CD4-positive, alpha-beta T cell treated with Interferon alpha-2 for 1 hour (primary cell): ENCODE data around the gene PGAM2.

ENCODE experiments used
- DNase-seq, 2 donors: peaks; one replicate each; pipeline ENCODE4 v3.0.0-alpha.2; 2020 to 2022

PGAM2 gene

DNA sequence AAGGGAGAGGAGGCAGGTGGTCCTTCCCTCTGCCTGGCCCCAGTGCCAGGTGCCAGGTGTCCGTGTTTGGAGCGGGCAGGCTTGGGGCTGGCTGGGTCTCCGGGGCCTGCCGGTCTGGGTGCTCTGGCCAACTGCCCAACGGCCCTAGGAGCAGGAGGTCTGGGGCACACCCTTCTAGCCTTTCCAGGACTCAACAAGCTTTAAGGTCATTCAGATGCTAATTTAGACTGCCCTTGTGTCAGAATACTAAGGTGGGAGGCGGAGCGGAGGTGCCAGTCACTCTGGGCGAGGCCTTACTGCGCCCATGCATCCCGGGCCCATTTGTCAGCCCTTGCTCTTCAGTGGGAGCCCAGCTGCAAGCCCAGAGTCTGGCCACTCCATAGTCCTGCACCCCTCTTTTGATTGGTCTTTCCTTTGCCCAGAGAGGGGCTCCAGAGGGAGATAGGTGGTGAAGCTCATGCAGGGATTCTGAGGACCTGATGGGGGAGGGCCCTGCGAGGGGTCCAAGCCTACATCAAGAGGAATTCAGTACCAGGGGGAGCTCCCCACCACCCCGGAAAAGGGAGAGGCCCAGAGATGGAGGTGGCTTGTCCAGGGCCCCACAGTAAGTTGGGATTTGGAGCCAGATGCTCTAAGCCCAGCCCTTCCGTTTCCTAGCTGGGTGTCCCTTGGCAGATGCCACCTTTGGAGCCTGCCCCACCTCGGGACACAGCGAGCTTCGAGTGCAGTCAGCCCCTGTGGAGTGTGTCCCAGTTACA, 1.3 kb downstream of the PGAM2 start:
- DNase-seq: no peak

DNA sequence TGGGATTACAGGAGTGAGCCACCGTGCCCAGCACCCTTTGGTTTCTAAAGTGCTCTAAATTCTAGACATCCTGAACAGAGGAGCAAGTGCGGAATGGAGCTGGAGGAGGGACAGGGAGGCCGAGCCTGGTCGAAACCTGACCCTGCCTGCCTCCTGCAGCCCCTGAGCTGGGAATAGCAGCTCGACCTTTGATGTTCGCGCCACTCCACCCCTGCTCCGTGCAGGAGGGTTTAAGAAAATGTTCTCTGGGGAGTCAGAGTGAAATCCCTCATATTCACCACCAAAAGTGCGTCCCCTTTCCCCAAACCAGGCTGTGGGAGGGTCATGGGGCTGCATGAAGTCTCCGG, 1.8 kb downstream of the PGAM2 start:
- DNase-seq: no peak

- DNase-seq: no peak
Measured at GRCh38 chr7:44062903-44063295, 2.5 kb downstream of the PGAM2 start.

DNA sequence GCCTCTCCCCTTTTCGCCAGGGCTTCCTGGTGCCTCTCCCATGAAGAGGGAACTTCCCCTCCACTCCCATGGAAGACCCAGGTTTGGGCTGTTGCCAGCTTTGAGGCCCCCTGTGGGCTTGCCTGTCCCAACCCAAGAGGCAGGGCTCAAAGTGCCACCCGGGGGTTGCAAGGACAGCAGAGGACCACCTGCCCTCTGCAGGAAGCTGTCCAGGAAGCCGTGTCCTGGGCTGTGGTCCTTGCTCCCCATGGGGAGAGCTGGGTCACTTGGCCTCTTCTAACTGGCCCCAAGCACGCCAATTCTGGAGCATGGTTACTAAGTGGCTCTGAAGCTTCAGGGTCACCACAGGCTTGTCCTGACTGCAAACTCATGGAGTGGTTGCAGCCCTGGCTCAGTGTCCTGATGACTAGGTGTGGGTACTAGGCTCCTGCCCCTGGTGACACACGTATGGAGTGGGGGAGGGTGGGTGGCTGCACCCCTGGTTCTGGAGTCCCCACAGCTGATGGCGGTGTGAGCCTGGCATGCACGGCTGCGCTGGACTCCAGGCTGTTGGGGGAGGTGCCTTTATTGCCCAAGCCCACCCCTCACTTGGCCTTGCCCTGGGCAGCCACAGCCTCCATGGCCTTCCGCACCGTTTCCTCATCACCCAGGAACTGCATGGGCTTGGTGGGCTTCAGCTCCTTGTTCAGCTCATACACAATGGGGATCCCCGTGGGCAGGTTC, 3.0 kb downstream of the PGAM2 start:
- DNase-seq: no peak

GRCh38 chr7:44061645-44062179, 3.7 kb downstream of the PGAM2 start:
- DNase-seq: no peak

DNA sequence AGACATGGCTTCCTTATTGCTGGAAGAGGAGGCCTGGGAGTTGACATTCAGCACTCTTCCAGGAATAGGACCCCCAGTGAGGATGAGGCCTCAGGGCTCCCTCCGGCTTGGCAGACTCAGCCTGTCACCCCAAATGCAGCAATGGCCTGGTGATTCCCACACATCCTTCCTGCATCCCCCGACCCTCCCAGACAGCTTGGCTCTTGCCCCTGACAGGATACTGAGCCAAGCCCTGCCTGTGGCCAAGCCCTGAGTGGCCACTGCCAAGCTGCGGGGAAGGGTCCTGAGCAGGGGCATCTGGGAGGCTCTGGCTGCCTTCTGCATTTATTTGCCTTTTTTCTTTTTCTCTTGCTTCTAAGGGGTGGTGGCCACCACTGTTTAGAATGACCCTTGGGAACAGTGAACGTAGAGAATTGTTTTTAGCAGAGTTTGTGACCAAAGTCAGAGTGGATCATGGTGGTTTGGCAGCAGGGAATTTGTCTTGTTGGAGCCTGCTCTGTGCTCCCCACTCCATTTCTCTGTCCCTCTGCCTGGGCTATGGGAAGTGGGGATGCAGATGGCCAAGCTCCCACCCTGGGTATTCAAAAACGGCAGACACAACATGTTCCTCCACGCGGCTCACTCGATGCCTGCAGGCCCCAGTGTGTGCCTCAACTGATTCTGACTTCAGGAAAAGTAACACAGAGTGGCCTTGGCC, 4.3 kb downstream of the PGAM2 start:
- no peak for DNase-seq

GRCh38 chr7:44060091-44060947, 5.0 kb downstream of the PGAM2 start:
- DNase-seq: no peak

- DNase-seq: peak in 1 of 2 donors; percentile 60
Measured at GRCh38 chr7:44059219-44060090, 5.9 kb downstream of the PGAM2 start.

DNA sequence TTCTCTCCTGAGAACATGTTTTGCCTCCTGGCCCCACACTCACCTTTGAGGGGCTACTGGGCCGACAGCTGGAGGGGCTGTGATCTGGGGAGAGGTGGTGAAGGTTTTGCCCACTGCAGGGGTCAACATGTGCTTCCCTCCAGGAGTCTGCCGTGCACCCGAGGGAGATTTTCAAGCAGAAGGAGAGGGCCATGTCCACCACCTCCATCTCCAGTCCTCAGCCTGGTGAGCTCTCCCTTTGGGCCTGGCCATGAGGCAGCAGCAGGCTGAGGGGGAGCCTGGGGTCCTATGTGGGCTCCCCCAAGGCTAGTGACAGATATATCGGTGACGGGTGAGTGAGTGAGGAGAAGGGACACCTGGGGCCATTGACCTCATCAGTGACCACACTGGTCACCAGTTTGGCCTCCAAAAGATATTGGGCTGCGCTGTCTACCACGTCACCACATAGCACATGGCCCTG, 6.6 kb downstream of the PGAM2 start:
- DNase-seq: no peak

- DNase-seq: peak in 1 of 2 donors; percentile 28
Measured at GRCh38 chr7:44057849-44058758, 7.3 kb downstream of the PGAM2 start.

DNA sequence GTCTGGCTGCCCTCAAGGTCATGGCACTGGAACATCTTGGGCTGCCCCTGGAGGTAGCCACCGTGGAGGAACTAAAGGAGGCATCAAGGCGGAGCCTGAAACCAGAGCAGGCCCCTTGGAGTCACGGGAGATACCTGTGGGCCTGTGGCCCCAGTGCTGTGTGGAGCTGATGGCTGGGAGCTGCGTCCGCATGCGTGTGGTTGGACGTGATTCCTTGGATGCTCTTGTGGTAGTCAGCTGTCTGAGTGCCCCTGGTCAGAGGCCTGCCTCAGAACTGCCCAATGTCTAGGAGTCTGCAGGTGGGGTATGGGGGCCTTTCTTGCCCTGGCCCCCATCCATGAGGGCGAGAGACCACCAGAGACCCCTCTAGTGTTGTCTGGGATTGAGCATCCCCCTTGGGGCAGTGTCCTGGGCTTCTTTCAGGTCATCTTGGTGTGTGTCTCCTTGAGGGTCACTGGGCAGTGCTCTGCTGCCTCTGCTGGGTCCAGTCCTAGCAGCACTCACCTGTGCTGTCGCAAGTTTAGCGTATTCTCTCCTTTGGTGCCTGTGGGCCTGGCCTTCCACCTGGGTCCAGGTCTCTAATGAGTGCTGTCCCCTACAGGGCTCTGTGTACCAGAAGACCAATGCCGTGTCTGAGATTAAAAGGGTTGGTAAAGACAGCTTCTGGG, 8.1 kb downstream of the PGAM2 start:
- DNase-seq: no peak

GRCh38 chr7:44056681-44057080, 8.7 kb downstream of the PGAM2 start:
- DNase-seq: no peak

GRCh38 chr7:44052771-44053365, 12.5 kb downstream of the PGAM2 start:
- no peak for DNase-seq

- no peak for DNase-seq
Measured at GRCh38 chr7:44051611-44052220, 13.7 kb downstream of the PGAM2 start.

DNA sequence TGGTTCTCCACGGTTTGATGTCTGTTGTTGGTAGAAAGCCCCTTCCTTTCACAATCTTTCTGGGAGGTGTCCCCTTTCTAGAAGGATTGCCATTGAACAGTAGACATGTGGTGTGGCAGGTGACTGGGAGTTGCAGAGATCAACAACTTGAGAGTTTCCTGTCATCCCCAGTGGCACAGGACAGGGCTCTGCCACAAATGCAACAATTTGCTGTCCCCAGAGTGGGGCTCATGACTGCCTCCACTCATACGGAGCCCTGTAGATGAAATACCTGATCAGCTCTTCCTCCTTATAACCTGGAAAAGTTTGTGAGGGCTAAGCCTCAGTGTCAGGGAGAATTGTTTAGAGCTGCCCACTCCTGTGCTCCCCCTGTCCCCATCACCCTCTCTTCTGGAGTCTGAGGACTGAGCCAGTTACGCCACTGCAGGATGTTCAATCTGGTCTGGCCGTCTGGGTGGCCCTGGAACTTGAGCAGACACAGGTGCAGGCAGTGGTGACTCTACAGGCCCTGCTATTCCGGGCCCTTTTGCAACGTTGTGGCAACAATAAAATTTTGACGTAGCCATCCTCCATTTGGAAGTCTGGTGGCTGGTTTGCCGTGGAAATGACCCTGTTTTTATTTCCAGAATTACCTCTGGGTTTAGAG, 14.3 kb downstream of the PGAM2 start:
- DNase-seq: no peak

DNA sequence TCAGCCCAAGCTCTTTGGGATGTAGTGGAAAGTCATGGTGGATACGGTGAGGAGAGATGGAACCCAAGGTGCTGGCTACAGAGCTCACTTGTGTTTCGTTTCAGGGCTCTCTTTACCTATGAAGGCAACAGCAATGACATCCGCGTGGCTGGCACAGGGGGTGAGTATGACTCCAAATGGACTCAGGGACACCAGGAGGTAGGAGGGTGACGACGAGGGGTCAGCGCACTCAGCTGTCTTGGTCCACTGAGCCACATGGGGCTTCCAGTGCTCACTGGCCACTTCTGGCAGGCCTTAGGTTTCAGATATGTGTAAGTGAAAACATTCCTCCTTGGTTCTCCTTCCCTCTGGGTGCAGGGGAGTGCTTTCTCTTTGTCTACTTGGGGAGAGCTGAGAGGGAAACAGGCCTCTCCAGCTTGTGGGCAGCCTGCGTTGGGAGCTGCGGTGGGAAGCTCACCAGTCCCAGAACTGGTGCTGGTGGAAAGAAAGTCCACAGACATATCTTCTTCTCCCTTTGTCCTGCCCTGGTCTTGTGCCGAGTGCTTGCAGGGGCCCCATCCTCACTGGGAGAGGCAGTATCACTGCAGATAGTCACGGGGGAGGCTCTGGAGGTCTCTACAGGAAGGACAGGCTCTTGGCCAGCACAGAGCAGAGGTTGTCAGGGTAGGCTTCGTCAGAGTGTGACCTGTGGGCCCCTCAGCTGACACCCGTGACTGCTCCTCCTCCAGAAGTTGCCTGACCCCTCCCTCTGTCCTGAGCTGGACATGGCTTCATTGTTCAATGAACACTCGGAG, 15.0 kb downstream of the PGAM2 start:
- no peak for DNase-seq

DNA sequence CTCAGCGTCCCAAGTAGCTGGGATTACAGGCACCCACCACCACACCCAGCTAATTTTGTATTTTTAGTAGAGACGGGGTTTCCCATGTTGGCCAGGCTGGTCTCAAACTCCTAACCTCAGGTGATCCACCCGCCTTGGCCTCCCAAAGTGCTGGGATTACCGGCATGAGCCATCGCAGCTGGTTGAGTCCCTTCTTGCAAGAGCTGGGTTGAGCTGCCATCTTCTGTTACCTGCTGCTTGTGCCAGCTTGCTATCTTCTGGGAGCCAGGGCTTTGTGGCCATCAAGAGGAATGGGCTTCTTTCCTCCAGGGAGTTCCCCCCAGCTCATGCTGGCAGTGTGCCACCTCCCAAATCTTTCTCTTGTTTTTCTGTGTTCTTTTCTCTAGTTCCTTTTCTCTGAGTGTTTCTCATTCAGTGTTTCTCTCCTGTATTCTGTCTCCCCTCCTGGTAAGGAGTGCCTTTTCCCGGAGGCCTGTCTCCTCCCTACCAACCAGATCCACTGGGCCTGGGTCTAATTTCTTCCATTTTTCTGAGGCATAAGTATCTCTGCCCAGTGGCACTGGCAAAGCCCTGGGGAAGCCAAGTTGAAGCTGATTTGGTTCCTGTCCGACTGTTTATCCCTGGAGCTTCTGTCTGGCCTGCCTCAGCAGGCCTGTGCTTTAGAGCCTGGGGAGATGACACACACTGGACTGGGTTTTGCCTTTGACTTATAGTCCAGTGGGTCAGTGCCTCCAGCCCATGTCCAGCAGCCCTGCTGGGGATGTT, 17.2 kb downstream of the PGAM2 start:
- no peak for DNase-seq
